ENCODE results near the gene CAND1.

The CAND1 gene

GRCh38 chr12:67268896-67269632 lies at the start of gene CAND1:
CAND1 (plus strand) TSS chr12:67269358; CDS start chr12:67269718, 360 bp downstream.
- DNase-seq = peak; percentile 96

- DNase-seq = no peak
Measured at GRCh38 chr12:67220065-67220464, 49.1 kb upstream of the CAND1 start.

GRCh38 chr12:67222302-67222701 lies 46.9 kb upstream of the CAND1 start:
- DNase-seq = no peak

- DNase-seq = no peak
Measured at GRCh38 chr12:67223225-67223624, 45.9 kb upstream of the CAND1 start.

GRCh38 chr12:67237231-67237630 lies 31.9 kb upstream of the CAND1 start:
- no peak for DNase-seq

- DNase-seq = no peak
Measured at GRCh38 chr12:67239061-67239460, 30.1 kb upstream of the CAND1 start.

GRCh38 chr12:67241482-67241881 lies 27.7 kb upstream of the CAND1 start:
- DNase-seq = no peak

GRCh38 chr12:67243260-67243659 lies 25.9 kb upstream of the CAND1 start:
- no peak for DNase-seq

- DNase-seq = no peak
Measured at GRCh38 chr12:67245571-67245970, 23.6 kb upstream of the CAND1 start.

- no peak for DNase-seq
Measured at GRCh38 chr12:67251012-67251411, 18.1 kb upstream of the CAND1 start.

GRCh38 chr12:67254372-67255026 lies 14.7 kb upstream of the CAND1 start:
- no peak for DNase-seq

- no peak for DNase-seq
Measured at GRCh38 chr12:67256649-67257048, 12.5 kb upstream of the CAND1 start.

- DNase-seq = no peak
Measured at GRCh38 chr12:67263471-67263870, 5.7 kb upstream of the CAND1 start.

GRCh38 chr12:67268335-67268895 lies 743 bp upstream of the CAND1 start:
- peak; percentile 73 for DNase-seq

- DNase-seq = peak; percentile 54
Measured at GRCh38 chr12:67269633-67270573, 745 bp downstream of the CAND1 start.

GRCh38 chr12:67270622-67271021 lies 1.5 kb downstream of the CAND1 start:
- DNase-seq = no peak

GRCh38 chr12:67271976-67272375 lies 2.8 kb downstream of the CAND1 start:
- DNase-seq = no peak

GRCh38 chr12:67274186-67274585 lies 5.0 kb downstream of the CAND1 start:
- no peak for DNase-seq

GRCh38 chr12:67275380-67275913 lies 6.3 kb downstream of the CAND1 start:
- DNase-seq = no peak

GRCh38 chr12:67276421-67276820 lies 7.3 kb downstream of the CAND1 start:
- no peak for DNase-seq

- no peak for DNase-seq
Measured at GRCh38 chr12:67279637-67280036, 10.5 kb downstream of the CAND1 start.

- no peak for DNase-seq
Measured at GRCh38 chr12:67280088-67280487, 10.9 kb downstream of the CAND1 start.

- DNase-seq = no peak
Measured at GRCh38 chr12:67280572-67280971, 11.4 kb downstream of the CAND1 start.

All from activated CD8-positive, alpha-beta memory T cell treated with anti-CD3 and anti-CD28 coated beads, Interleukin-2, amount 50 U/mL, for 4 hours (primary cell).